Kidney (tissue), 14 donors: ENCODE measurements around the gene ZNF212. TPM values are rescaled to one million over a fixed set of nuclear protein-coding genes. Genes with fewer than 3 reads are reported as not detected.

ENCODE experiments used
- DNase-seq, 5 donors: peaks; one replicate each; pipeline ENCODE4 v3.0.0-alpha.2; 2013 to 2020
- FAIRE-seq: peaks from 2 replicates; lab custom pipeline; 2012; peaks lifted over from hg19 to GRCh38; lab: Jason Lieb, UNC
- H3K27ac ChIP-seq, 2 donors: one replicate each; pipeline ENCODE4 v1.7.0; 2013; ENCODE audit warnings: low read depth in 2 of 2, low read length in 2 of 2, inconsistent platforms in 1 of 2
- H3K27me3 ChIP-seq: one replicate; pipeline ENCODE4 v1.7.1; 2013; ENCODE audit warnings: low read length, inconsistent platforms; ENCODE audit not compliant: control insufficient read depth, insufficient read depth
- H3K36me3 ChIP-seq, 3 donors: one replicate each; pipeline versions ENCODE4 v1.7.0 to v1.7.1; 2013; ENCODE audit warnings: low read length in 3 of 3, control low read depth in 1 of 3, inconsistent platforms in 1 of 3; ENCODE audit not compliant: insufficient read depth in 3 of 3, control insufficient read depth in 2 of 3
- H3K4me1 ChIP-seq, 3 donors: one replicate each; pipeline versions ENCODE4 v1.7.0 to v1.7.1; 2013; ENCODE audit warnings: low read length in 3 of 3, inconsistent platforms in 1 of 3, low read depth in 1 of 3; ENCODE audit not compliant: control insufficient read depth in 2 of 3, insufficient read depth in 2 of 3
- H3K4me3 ChIP-seq, 3 donors: one replicate each; pipeline versions ENCODE4 v1.7.0 to v1.8.1; 2013; ENCODE audit warnings: low read length in 3 of 3, control low read depth in 1 of 3, inconsistent platforms in 1 of 3
- H3K9ac ChIP-seq, 3 donors: one replicate each; pipeline versions ENCODE4 v1.7.0 to v1.7.1; 2013; ENCODE audit warnings: low read length in 3 of 3, control low read depth in 1 of 3, inconsistent platforms in 1 of 3
- H3K9me3 ChIP-seq, 3 donors: one replicate each; pipeline versions ENCODE4 v1.7.0 to v1.7.1; 2013; ENCODE audit warnings: low read length in 3 of 3, control low read depth in 1 of 3, inconsistent platforms in 1 of 3; ENCODE audit not compliant: control insufficient read depth in 2 of 3, insufficient read depth in 1 of 3
- intact Hi-C: fragments of 100-400 bp; cut with DNase I; formaldehyde crosslinking; loops from one replicate; pipeline ENCODE4 v1.11.1; 2022
- polyA plus RNA-seq: library from polyadenylated mRNA; stranded (reverse); fragments of 350-450 nt; fragmentation: Illumina TruSeq; extraction: RNeasy Lipid Tissue Mini Kit (QIAGEN cat#74804); gene quantifications from one replicate; pipeline ENCODE4 v1.2.3, GENCODE V29; 2014; ENCODE audit warnings: low read depth, low replicate concordance; ENCODE audit not compliant: insufficient read depth
- total RNA-seq: library from RNA; stranded (reverse); fragmentation: NEBNext Ultra II Directional; extraction: Animal tissue kit (Norgen Biotek cat#: 25700); gene quantifications from one replicate; pipeline ENCODE4 v1.2.1, GENCODE V29; 2021
- TF ChIP-seq, protein P1 (sequence below): IDR thresholded peaks from 3 replicates; pipeline ENCODE4 v1.5.1; 2012; ENCODE audit warnings: mild to moderate bottlenecking, moderate library complexity, borderline replicate concordance; ENCODE audit not compliant: insufficient read depth; ENCODE audit errors: extremely low read depth
- donor health status: control.
- donor health status: control.
- donor health status: control.
- donor health status: control.
- donor health status: control.
- donor health status: DM: yes; HTN: yes; CAD: no.
- donor health status: Normal renal cell carcinoma (clear cell type).

The ZNF212 gene
- total and polyA plus RNA-seq, 2 donors from 2014 or later: 7.9 to 13.4 TPM

DNA sequence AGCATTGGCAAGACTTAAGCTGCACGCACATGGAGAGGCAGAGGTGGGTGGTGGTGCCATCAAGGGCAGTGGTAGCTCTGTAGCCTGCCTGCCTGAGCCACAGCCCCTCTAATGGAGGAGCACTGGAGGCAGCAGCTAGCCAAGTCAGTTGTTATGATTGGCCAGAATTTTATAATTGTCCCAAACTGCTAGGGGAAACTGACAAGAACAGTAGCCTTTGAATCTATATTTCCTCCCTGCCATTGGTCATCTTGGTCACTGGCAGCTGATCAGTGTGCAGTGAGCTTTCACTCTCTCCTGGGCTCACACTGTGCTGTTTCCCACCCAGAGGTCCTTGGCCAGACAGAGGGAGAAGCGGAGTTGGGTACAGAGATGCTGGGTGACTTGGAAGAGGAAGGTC, 12.9 kb downstream of the ZNF212 start:
- no peak overlapping the region for H3K4me3 ChIP-seq
- intact Hi-C loops: no loop called here
- no peaks in the 10 kb centered on the region for H3K4me1 ChIP-seq
- H3K9me3 ChIP-seq: no peaks in the 10 kb centered on the region
- TF ChIP-seq, protein P1, sequence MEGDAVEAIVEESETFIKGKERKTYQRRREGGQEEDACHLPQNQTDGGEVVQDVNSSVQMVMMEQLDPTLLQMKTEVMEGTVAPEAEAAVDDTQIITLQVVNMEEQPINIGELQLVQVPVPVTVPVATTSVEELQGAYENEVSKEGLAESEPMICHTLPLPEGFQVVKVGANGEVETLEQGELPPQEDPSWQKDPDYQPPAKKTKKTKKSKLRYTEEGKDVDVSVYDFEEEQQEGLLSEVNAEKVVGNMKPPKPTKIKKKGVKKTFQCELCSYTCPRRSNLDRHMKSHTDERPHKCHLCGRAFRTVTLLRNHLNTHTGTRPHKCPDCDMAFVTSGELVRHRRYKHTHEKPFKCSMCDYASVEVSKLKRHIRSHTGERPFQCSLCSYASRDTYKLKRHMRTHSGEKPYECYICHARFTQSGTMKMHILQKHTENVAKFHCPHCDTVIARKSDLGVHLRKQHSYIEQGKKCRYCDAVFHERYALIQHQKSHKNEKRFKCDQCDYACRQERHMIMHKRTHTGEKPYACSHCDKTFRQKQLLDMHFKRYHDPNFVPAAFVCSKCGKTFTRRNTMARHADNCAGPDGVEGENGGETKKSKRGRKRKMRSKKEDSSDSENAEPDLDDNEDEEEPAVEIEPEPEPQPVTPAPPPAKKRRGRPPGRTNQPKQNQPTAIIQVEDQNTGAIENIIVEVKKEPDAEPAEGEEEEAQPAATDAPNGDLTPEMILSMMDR: no peak
- FAIRE-seq: no peak
- H3K27me3 ChIP-seq: no peaks in the 10 kb centered on the region
- H3K27ac ChIP-seq: no peak overlapping the region
- no peak for DNase-seq
- no peak overlapping the region for H3K9ac ChIP-seq
- peaks cover 7 to 49% (median 29%) of the 10 kb centered on the region in 3 donors for H3K36me3 ChIP-seq

DNA sequence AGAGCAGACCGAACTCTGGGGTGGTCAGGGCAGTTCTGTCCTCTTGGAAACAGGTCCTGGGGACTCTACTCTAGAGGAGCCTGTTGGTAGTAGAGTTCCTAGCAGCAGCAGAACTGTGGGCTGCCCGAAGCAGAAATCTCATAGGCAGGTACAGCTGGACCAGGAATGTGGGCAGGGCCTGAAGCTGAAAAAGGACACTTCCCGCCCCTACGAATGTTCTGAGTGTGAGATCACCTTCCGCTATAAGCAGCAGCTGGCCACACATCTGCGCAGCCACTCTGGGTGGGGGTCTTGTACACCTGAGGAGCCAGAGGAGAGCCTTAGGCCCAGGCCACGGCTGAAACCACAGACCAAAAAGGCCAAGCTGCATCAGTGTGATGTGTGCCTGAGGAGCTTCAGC, 14.2 kb downstream of the ZNF212 start:
- Histone ChIP-seq H3K27ac (no peak overlapping the region), H3K27me3 (no peaks in the 10 kb centered on the region), H3K4me3 (no peak overlapping the region), H3K4me1 (no peaks in the 10 kb centered on the region), H3K9ac (no peak overlapping the region), H3K9me3 (no peaks in the 10 kb centered on the region), H3K36me3 (peaks cover 7 to 49% (median 29%) of the 10 kb centered on the region in 3 donors)
- TF ChIP-seq, protein P1: no peak
- DNase-seq (no peak), FAIRE-seq (no peak)
- intact Hi-C loops: no loop called here

DNA sequence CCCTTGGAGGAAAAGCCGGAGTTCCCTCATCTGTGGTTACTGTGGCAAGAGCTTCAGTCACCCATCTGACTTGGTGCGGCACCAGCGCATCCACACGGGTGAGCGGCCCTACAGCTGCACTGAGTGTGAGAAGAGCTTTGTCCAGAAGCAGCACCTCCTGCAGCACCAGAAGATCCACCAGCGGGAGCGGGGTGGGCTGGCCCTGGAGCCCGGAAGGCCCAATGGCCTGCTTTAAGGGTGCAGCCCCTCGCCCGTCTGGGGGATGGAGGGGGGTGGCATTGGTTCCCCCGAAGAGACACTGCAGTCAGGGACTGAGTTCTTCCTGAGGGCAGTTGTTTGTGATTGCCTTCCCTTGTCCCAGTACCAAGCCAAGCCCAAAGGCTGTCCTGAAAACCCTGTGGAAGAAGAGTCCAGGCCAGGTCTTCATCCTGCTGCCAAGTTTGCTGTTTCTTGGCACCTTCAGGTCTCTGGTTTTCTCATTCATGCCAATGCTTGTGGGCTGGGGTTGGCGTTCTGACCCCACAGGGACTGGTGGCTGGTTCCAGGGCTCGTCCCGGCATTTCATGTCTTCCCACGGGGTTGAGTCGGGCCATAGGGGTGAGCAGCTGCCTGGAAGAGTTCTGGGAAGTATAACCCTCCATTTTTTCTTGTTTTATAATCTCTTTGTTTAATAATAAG, 14.9 kb downstream of the ZNF212 start:
- no peaks in the 10 kb centered on the region for H3K4me1 ChIP-seq
- intact Hi-C loops: no loop called here
- no peaks in the 10 kb centered on the region for H3K9me3 ChIP-seq
- H3K27ac ChIP-seq: no peak overlapping the region
- no peak overlapping the region for H3K4me3 ChIP-seq
- DNase-seq (no peak), FAIRE-seq (no peak)
- H3K36me3 ChIP-seq: peaks cover 7 to 49% (median 29%) of the 10 kb centered on the region in 3 donors
- TF ChIP-seq, protein P1: no peak
- H3K27me3 ChIP-seq: no peaks in the 10 kb centered on the region
- H3K9ac ChIP-seq: no peak overlapping the region
